ENCODE results near the gene TBC1D8.

DNA sequence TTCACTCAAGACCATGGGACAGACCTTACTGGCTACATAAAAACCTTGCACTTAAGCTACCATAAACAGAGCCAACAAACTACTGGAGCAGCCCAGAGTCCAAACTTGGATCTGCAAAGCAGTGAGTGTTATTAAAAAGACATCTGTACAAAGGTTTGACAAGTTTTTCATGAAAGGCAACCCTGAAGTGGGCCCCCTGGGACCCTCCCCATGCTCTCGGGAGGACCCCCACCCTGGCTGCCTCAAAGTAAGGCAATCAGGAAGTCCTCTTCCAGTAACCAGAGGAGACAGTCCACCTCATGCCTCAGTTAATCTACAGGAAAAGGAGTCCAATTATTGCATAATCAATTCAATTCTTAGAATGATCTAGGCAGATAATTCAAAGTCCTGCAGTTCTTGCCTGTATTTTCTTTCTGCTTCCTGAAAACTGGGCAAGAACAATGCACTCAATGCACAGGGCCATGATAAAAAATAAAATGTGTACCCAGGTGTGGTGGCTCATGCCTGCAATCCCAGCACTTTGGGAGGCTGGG is 69.7 kb downstream of the TBC1D8 start:
- TF ChIP-seq, protein P1, sequence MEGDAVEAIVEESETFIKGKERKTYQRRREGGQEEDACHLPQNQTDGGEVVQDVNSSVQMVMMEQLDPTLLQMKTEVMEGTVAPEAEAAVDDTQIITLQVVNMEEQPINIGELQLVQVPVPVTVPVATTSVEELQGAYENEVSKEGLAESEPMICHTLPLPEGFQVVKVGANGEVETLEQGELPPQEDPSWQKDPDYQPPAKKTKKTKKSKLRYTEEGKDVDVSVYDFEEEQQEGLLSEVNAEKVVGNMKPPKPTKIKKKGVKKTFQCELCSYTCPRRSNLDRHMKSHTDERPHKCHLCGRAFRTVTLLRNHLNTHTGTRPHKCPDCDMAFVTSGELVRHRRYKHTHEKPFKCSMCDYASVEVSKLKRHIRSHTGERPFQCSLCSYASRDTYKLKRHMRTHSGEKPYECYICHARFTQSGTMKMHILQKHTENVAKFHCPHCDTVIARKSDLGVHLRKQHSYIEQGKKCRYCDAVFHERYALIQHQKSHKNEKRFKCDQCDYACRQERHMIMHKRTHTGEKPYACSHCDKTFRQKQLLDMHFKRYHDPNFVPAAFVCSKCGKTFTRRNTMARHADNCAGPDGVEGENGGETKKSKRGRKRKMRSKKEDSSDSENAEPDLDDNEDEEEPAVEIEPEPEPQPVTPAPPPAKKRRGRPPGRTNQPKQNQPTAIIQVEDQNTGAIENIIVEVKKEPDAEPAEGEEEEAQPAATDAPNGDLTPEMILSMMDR (conservative IDR thresholded peaks at IDR 0.05): no peak
- no peak for TF ChIP-seq ZFX (IDR thresholded peaks at IDR 0.05)
